ENCODE results near the gene SLCO1B3.

Gene SLCO1B3

DNA sequence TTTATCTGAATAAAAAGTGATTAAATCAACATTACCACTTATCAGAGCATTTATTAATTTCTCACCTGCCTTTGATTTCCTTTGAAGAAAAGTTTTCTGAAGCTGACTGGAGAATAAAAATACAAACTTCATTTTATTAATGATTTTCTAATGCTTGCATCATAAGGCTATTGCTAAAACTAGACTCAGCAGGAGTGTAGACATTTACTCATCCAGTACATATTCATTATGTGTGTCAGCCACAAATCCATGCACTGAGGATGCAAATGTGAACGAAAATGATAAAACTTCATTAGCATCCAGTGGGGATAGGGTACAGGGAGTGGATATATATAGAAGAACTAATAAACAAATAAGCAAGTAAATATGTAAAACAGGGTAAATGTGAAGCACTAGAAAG lies 74.6 kb downstream of the SLCO1B3 start:
- no peak overlapping the region for H3K4me3 ChIP-seq (ENCODE audit: low read depth in 1 of 2, low read length in 2 of 2)
- H3K27me3 ChIP-seq (ENCODE audit: low read depth, low read length), result no peaks in the 10 kb centered on the region
- peaks cover 0 to 3% of the 10 kb centered on the region in 2 donors for H3K4me1 ChIP-seq (ENCODE audit: control insufficient read depth in 1 of 2, insufficient read depth in 2 of 2, low read length in 2 of 2)
- no peaks in the 10 kb centered on the region for H3K36me3 ChIP-seq (ENCODE audit: control insufficient read depth in 1 of 2, insufficient read depth in 2 of 2, low read length in 2 of 2)
- H3K27ac ChIP-seq (ENCODE audit: low read length), result no peak overlapping the region
- H3K9me3 ChIP-seq (ENCODE audit: control insufficient read depth in 1 of 2, low read length in 2 of 2), result no peaks in the 10 kb centered on the region

DNA sequence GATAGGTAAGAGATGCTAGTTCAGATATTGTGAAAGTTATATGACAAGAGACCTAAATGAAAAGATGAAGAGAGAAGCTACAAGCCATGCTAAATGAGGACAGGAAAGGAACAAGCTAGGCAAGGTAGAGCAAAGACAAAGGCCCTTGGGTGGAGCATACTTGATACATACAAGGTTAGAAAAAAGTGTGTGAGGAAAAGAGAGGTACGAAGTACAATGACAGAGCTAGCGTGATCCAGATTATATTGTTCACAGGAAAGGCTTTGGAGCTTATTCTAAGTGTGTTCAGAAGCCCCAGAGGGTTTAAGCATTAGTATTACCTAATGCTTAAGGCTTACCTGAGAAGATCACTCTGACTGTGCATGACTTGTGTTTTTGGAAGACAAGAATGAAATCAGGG lies 75.0 kb downstream of the SLCO1B3 start:
- Histone ChIP-seq H3K27ac (ENCODE audit: low read length) (no peak overlapping the region), H3K9me3 (ENCODE audit: control insufficient read depth in 1 of 2, low read length in 2 of 2) (peaks cover 0 to 3% of the 10 kb centered on the region in 2 donors), H3K36me3 (ENCODE audit: control insufficient read depth in 1 of 2, insufficient read depth in 2 of 2, low read length in 2 of 2) (no peaks in the 10 kb centered on the region), H3K4me3 (ENCODE audit: low read depth in 1 of 2, low read length in 2 of 2) (no peak overlapping the region), H3K27me3 (ENCODE audit: low read depth, low read length) (no peaks in the 10 kb centered on the region), H3K4me1 (ENCODE audit: control insufficient read depth in 1 of 2, insufficient read depth in 2 of 2, low read length in 2 of 2) (peaks cover 0 to 3% of the 10 kb centered on the region in 2 donors)

- Histone ChIP-seq H3K9me3 (ENCODE audit: control insufficient read depth in 1 of 2, low read length in 2 of 2) (peaks cover 3 to 4% of the 10 kb centered on the region in 2 donors), H3K4me3 (ENCODE audit: low read depth in 1 of 2, low read length in 2 of 2) (no peak overlapping the region), H3K27me3 (ENCODE audit: low read depth, low read length) (no peaks in the 10 kb centered on the region), H3K36me3 (ENCODE audit: control insufficient read depth in 1 of 2, insufficient read depth in 2 of 2, low read length in 2 of 2) (no peaks in the 10 kb centered on the region), H3K27ac (ENCODE audit: low read length) (no peak overlapping the region), H3K4me1 (ENCODE audit: control insufficient read depth in 1 of 2, insufficient read depth in 2 of 2, low read length in 2 of 2) (no peaks in the 10 kb centered on the region)
These were observed 106.8 kb downstream of the SLCO1B3 start for GRCh38 chr12:20917269-20917668.

DNA sequence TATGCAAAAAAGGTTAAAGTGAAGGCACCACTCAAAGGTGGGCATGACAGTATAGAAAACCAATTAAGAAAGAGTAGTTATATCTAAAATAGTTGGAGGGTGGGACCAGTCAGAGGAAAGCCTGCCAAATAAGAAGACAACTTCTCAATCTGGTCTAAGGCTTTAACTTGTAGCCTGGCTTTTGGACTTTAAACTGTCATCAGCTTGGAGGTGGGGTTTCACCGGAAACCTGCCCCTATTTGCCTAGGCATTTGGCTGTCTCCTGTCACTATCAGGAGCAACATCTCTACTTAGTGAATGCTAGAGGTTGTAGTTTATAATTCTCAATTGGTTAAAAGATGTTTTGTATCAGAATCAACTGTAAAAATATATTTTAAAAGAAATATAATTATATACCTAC lies 107.3 kb downstream of the SLCO1B3 start:
- H3K9me3 ChIP-seq (ENCODE audit: control insufficient read depth in 1 of 2, low read length in 2 of 2), result peaks cover 3 to 4% of the 10 kb centered on the region in 2 donors
- H3K36me3 ChIP-seq (ENCODE audit: control insufficient read depth in 1 of 2, insufficient read depth in 2 of 2, low read length in 2 of 2), result no peaks in the 10 kb centered on the region
- H3K27me3 ChIP-seq (ENCODE audit: low read depth, low read length), result no peaks in the 10 kb centered on the region
- H3K4me3 ChIP-seq (ENCODE audit: low read depth in 1 of 2, low read length in 2 of 2), result no peak overlapping the region
- H3K4me1 ChIP-seq (ENCODE audit: control insufficient read depth in 1 of 2, insufficient read depth in 2 of 2, low read length in 2 of 2), result no peaks in the 10 kb centered on the region
- H3K27ac ChIP-seq (ENCODE audit: low read length), result no peak overlapping the region

DNA sequence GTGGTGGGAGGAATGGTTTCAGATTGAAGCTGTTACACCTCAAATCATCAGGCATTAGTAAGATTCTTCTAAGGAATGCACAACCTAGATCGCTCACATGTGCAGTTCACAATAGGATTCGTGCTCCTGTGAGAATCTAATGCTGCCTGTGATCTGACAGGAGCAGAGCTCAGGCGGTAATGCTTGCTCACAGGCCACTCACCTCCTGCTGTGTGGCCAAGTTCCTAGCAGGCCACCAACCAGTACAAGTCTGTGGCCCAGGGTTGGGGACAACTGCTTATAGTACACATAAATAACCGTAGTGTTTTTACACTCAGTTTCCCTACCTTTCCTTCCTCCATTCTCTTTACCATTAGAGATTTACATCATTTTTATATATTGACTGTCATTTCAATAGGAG lies 121.4 kb downstream of the SLCO1B3 start:
- no peaks in the 10 kb centered on the region for H3K4me1 ChIP-seq (ENCODE audit: control insufficient read depth in 1 of 2, insufficient read depth in 2 of 2, low read length in 2 of 2)
- no peaks in the 10 kb centered on the region for H3K36me3 ChIP-seq (ENCODE audit: control insufficient read depth in 1 of 2, insufficient read depth in 2 of 2, low read length in 2 of 2)
- H3K4me3 ChIP-seq (ENCODE audit: low read depth in 1 of 2, low read length in 2 of 2), result no peak overlapping the region
- peaks cover 0 to 8% of the 10 kb centered on the region in 2 donors for H3K9me3 ChIP-seq (ENCODE audit: control insufficient read depth in 1 of 2, low read length in 2 of 2)
- no peaks in the 10 kb centered on the region for H3K27me3 ChIP-seq (ENCODE audit: low read depth, low read length)
- no peak overlapping the region for H3K27ac ChIP-seq (ENCODE audit: low read length)

GRCh38 chr12:20946732-20947131 lies 136.2 kb downstream of the SLCO1B3 start:
- Histone ChIP-seq H3K4me3 (ENCODE audit: low read depth in 1 of 2, low read length in 2 of 2) (no peak overlapping the region), H3K9me3 (ENCODE audit: control insufficient read depth in 1 of 2, low read length in 2 of 2) (no peaks in the 10 kb centered on the region), H3K27ac (ENCODE audit: low read length) (no peak overlapping the region), H3K4me1 (ENCODE audit: control insufficient read depth in 1 of 2, insufficient read depth in 2 of 2, low read length in 2 of 2) (no peaks in the 10 kb centered on the region), H3K27me3 (ENCODE audit: low read depth, low read length) (no peaks in the 10 kb centered on the region), H3K36me3 (ENCODE audit: control insufficient read depth in 1 of 2, insufficient read depth in 2 of 2, low read length in 2 of 2) (no peaks in the 10 kb centered on the region)

DNA sequence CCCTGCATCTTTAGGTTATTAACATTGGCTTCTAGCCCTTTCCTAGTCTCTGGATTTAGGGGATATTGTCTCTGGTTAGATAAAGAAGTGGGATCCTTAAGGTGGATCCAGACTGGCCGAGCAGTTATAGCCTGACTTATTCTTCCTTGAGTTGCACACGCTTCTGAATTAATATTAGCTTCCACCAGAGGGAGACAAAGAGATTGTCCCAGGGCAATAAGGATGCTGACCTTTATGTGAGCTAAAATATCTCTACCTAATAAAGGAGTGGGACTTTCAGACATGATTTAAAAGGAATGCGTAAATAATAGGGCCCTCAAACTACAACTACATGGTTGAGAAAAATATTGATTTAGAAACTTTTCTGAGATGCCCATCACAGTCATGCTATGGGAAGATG lies 139.7 kb downstream of the SLCO1B3 start:
- Histone ChIP-seq H3K4me1 (ENCODE audit: control insufficient read depth in 1 of 2, insufficient read depth in 2 of 2, low read length in 2 of 2) (no peaks in the 10 kb centered on the region), H3K27ac (ENCODE audit: low read length) (no peak overlapping the region), H3K4me3 (ENCODE audit: low read depth in 1 of 2, low read length in 2 of 2) (no peak overlapping the region), H3K36me3 (ENCODE audit: control insufficient read depth in 1 of 2, insufficient read depth in 2 of 2, low read length in 2 of 2) (no peaks in the 10 kb centered on the region), H3K27me3 (ENCODE audit: low read depth, low read length) (no peaks in the 10 kb centered on the region), H3K9me3 (ENCODE audit: control insufficient read depth in 1 of 2, low read length in 2 of 2) (no peaks in the 10 kb centered on the region)

DNA sequence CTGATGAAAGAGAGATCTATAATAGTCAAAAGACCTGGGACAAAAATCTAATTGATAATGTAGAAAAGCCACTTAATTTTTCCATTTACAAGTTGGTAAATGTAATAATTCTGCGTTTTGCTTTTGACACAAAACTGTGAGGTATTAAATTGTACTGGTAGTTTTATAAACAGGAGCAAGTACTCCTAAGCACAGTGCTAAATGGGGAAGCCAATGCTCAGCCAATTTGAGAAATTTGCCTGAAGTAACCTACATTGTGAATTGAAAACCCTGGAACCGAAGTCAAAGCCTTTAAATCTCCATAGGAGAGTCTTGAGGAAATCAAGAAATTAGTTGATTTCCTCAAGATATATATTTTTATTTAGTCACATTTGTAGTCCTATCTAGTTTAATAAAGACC lies 152.8 kb downstream of the SLCO1B3 start:
- H3K9me3 ChIP-seq (ENCODE audit: control insufficient read depth in 1 of 2, low read length in 2 of 2), result no peaks in the 10 kb centered on the region
- no peaks in the 10 kb centered on the region for H3K4me1 ChIP-seq (ENCODE audit: control insufficient read depth in 1 of 2, insufficient read depth in 2 of 2, low read length in 2 of 2)
- no peak overlapping the region for H3K27ac ChIP-seq (ENCODE audit: low read length)
- H3K36me3 ChIP-seq (ENCODE audit: control insufficient read depth in 1 of 2, insufficient read depth in 2 of 2, low read length in 2 of 2), result no peaks in the 10 kb centered on the region
- no peaks in the 10 kb centered on the region for H3K27me3 ChIP-seq (ENCODE audit: low read depth, low read length)
- no peak overlapping the region for H3K4me3 ChIP-seq (ENCODE audit: low read depth in 1 of 2, low read length in 2 of 2)

GRCh38 chr12:20963762-20964161 lies 153.3 kb downstream of the SLCO1B3 start:
- no peaks in the 10 kb centered on the region for H3K36me3 ChIP-seq (ENCODE audit: control insufficient read depth in 1 of 2, insufficient read depth in 2 of 2, low read length in 2 of 2)
- H3K27me3 ChIP-seq (ENCODE audit: low read depth, low read length), result no peaks in the 10 kb centered on the region
- no peak overlapping the region for H3K4me3 ChIP-seq (ENCODE audit: low read depth in 1 of 2, low read length in 2 of 2)
- H3K9me3 ChIP-seq (ENCODE audit: control insufficient read depth in 1 of 2, low read length in 2 of 2), result no peaks in the 10 kb centered on the region
- H3K27ac ChIP-seq (ENCODE audit: low read length), result no peak overlapping the region
- no peaks in the 10 kb centered on the region for H3K4me1 ChIP-seq (ENCODE audit: control insufficient read depth in 1 of 2, insufficient read depth in 2 of 2, low read length in 2 of 2)

Data from muscle layer of duodenum (tissue), 2 donors.